GM19467 (cell line): ENCODE results near the gene MTR.

Experiments used
- ATAC-seq: cut with Tn5 transposase; IDR thresholded peaks from one replicate; pipeline ENCODE4 v1.9.1; 2021; ENCODE audit warnings: mild to moderate bottlenecking, moderate library complexity; ENCODE audit not compliant: unreplicated experiment

The MTR gene

GRCh38 chr1:236795035-236795756 is at the start of gene MTR:
Gene MTR, plus strand, starts transcription at chr1:236795292. Its CDS starts 412 bp downstream, at chr1:236795704.
- peak; percentile 99 for ATAC-seq

GRCh38 chr1:236746785-236747184 is 48.3 kb upstream of the MTR start:
- no peak for ATAC-seq

DNA sequence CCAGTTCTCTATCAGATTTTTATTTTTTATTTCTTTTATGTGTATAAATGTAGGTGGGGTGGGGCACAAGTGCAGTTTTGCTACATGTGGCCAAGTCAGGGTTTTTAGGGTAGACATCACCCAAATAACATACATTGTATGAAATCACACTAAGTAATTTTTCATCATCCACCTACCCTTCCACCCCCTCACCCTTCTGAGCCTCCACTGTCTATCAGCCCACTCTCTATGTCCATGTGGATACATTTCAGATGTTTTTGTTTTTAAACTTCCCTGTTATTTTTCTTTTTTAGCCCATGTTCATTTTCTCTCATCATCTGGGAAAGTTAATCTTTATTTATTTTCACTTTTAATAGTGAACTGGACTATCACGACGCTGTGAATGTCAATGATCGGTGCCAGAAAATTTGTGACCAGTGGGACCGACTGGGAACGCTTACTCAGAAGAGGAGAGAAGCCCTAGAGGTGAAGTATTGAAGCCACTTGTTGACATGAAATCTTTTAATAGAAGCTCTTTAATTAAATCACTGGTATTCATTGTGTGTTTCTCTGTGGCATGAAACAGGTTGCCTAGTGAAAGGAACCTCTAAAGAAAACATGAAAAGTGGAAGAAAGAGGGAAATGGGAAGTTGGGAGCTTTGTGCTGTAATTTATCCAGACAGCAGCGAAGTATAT is 47.6 kb upstream of the MTR start:
- no peak for ATAC-seq

GRCh38 chr1:236748268-236748870 is 46.7 kb upstream of the MTR start:
- no peak for ATAC-seq

GRCh38 chr1:236750928-236751327 is 44.2 kb upstream of the MTR start:
- no peak for ATAC-seq

DNA sequence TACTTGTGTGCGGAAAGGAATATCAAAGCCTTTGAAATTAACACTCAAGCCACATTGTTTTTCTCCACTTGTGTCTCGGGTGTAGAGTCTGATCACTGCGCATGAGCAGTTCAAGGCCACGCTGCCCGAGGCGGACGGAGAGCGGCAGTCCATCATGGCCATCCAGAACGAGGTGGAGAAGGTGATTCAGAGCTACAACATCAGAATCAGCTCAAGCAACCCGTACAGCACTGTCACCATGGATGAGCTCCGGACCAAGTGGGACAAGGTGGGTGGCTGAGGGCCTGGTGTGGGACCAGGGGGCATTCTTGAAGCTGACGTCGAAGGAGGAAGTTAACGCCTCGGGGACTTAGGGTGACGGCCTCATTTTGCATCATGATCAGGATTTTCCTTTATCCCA is 43.7 kb upstream of the MTR start:
- no peak for ATAC-seq

DNA sequence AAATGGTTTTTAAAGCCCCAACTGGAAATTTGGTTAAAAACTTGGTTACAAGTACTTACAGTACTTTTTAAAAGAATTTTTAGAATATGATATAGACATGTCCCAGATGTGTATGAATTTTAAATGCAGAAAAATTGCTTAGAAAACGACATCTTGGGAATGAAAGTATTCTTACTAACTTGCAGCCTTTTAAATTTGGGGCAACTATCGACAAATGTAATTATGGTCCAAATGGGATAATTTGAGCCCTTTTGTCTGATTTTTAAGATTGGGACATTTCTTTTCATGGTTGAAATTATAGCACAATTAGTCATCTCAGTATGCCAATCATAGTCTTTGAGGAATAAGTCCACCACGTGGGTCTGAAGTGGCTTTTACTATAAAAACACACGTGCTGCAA is 43.2 kb upstream of the MTR start:
- ATAC-seq = no peak

DNA sequence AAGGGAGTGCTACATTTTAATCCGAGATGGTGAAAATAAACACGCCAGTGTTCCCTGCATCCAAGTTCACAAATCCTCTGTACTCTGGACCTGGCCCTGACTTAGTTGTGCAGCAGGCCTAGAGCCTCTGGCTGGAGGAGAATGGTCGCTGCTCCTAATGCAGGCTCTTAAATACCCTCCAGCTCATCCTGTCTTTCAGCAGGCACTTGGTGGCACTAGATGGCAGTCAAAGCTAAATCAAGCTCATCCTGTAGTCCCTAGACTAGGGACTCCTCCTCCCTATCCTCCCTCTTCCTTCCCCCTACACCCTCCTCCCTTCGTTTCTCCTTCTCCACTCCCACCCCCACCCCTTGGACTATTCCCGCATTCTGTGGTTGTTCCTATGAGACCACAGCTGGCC is 41.6 kb upstream of the MTR start:
- no peak for ATAC-seq

- ATAC-seq = no peak
Observed at GRCh38 chr1:236753964-236754363, 41.1 kb upstream of the MTR start.

GRCh38 chr1:236754525-236755210 is 40.4 kb upstream of the MTR start:
- ATAC-seq = no peak

- ATAC-seq = no peak
Observed at GRCh38 chr1:236757640-236758039, 37.5 kb upstream of the MTR start.

DNA sequence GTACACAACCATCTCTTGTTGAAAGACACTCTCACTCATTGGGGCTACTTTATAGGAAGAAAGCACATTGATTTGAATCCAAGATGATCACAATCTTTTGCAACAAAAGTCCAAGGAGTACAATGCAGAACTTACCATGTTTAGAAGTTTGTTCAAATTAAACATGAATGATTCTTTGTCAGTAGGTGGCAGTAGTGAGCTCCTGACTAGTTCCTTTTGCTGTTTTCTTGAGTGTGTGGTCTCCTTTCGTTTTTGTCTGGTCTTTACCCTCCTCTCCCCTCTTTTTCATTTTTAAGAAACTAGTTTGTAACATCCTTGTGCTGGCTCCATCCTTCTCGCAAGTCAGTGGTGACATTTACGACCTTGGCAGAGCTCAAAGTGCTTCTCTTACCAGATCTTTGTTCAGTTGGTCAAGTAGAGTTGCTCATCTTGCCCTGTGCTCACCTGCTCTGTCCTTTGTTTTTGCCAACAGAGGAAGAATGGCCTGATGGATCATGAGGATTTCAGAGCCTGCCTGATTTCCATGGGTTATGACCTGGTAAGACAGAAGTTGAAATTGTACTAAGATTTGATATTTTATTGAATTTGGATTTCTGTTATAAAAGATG is 35.7 kb upstream of the MTR start:
- ATAC-seq = no peak

DNA sequence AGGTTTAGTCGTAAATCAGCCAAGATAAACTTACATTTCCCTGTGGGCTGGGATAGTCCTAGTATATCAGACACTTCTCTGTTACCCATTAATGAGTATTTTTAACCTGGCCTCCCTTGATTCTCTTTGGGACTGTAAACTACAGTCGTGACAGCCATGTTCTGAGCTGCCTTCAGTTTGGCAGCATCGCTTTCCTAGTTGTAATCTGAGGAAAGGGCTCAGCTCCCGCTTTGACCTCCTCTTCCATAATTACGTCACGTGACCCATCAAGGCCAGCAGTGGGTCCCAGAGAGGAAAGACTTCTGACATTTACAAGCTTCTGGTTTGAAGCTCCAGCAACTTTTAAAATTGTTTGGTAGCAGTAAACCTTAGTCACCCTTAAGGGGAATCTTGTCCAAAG is 34.6 kb upstream of the MTR start:
- ATAC-seq = no peak

DNA sequence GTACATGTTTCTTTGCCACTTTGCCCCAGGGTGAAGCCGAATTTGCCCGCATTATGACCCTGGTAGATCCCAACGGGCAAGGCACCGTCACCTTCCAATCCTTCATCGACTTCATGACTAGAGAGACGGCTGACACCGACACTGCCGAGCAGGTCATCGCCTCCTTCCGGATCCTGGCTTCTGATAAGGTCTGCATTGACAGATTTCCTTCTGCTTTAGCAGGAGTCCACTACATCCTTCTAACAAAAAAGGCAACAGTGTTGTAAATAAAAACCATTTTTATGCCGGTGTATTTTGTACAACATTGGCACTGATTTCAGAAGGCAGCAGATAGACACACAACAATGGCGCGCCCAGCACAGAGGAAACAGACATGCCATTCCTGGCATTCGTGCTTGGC is 34.1 kb upstream of the MTR start:
- ATAC-seq = no peak

GRCh38 chr1:236761397-236762132 is 33.5 kb upstream of the MTR start:
- ATAC-seq = no peak

DNA sequence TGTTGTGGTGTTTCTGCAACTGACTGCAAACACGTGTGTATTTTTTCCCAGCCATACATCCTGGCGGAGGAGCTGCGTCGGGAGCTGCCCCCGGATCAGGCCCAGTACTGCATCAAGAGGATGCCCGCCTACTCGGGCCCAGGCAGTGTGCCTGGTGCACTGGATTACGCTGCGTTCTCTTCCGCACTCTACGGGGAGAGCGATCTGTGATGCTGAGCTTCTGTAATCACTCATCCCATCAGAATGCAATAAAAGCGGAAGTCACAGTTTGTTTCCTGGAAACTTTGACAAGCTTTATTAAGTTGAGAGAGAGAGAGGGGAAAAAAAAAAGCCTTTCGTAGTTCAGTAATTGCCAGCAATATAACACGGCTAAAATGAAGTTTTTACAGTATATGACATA is 32.7 kb upstream of the MTR start:
- ATAC-seq = no peak

- no peak for ATAC-seq
Observed at GRCh38 chr1:236765831-236766230, 29.3 kb upstream of the MTR start.

DNA sequence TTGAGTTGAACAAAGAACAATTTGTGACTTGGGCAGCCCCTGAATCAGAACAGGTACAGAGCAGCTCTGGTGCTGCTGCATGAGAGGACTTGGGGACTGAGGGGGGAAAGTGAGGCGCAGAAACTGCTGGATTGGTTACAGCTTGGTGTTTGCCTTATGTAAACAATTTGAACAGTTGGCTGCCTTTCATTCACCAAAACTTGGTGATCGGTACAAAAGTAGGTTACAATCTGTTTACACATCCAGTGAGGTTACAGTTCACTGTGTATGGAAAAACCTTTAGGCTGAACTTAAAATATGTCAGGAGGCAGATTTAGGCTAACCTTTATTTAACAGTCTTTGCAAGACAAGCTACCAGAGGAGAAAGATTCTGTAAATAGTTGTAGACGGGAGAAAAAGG is 28.6 kb upstream of the MTR start:
- ATAC-seq = no peak

DNA sequence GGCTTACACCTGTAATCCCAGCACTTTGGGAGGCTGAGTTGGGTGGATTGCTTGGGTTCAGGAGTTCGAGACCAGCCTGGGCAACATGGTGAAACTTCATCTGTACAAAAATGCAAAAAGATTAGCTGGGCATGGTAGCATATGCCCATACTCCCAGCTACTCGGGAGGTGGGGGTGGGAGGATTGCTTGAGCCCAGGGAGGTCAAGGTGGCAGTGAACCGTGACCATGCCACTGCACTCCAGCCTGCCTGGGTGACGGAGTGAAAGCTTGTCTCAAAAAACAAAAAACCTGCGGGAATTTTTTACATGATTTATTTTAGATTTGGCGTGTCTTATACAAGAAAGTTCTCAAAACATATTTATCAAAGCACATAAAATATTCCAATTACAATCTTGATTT is 27.8 kb upstream of the MTR start:
- ATAC-seq = no peak

- ATAC-seq = no peak
Observed at GRCh38 chr1:236768601-236769000, 26.5 kb upstream of the MTR start.

DNA sequence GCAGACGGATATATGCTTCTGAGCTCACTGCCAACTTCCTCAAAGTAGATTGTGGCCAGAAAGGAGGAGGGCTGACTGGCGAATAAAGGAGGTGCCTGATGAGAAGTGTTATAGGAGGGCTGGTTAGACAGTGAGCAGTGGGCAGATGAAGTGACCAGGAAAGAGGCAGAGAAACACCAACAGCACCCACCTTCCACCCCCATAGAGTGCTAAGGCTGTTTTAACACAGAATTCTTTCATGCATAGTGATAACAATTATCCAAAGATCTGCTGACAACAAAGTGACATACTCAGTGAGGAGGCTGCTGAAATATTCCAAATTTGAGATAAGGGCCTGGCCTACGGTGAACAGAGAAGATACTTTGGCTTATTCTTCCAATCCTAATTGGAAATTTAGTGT is 21.2 kb upstream of the MTR start:
- ATAC-seq = no peak
